ENCODE measurements around the gene GIPC1. TPM values are rescaled to one million over a fixed set of nuclear protein-coding genes. Genes with fewer than 3 reads are reported as not detected.

Gene GIPC1
- total and polyA plus RNA-seq, 7 donors: 37.9 to 63.5 (median 45.3) TPM

DNA sequence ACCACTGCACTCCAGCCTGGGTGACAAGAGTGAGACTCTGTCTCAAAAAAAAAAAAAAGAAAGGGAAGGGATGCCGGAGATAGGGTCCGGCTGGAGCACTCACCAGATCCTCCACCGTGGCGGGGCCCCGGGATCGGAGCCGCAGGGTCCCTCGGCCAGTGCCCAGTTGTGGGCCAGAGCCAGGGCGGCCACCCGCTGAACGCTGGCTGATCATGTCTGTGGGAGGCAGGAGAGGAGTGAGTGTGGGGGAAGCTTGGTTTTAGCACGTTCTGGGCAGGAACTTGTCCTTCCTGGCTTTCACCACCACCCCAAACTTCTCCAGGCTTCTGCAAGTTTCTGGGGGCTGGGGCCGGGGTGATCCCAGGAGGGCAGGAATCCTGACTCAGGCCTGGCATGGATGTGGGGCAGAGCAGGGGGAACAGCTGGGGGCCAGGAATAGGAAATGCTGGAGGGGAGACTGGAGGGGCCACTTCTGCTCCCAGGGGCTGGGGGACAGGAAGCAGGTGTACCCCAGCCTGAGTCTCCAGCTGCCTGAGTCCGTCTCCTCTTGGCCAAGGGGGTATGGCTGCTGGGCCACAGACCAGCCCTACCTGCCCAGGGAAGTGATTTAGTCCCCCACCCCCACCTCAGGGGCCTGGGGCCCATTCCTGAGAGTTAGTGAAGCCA is 16.5 kb downstream of the GIPC1 start:
- Histone ChIP-seq H3K27me3 (ENCODE audit: insufficient read depth in 3 of 3, low read length in 2 of 3) (peaks cover 0 to 19% (median 10%) of the 10 kb centered on the region in 3 donors), H3K9me3 (no peaks in the 10 kb centered on the region), H3K4me3 (no peak overlapping the region), H3K27ac (no peak overlapping the region), H3K36me3 (ENCODE audit: insufficient read depth in 1 of 2, low read depth in 1 of 2) (peaks cover 8 to 34% of the 10 kb centered on the region in 2 donors), H3K4me1 (no peaks in the 10 kb centered on the region)
- WGBS, 3 donors: 88 to 91% (median 90%) methylated on average over 12 to 14 of the region's 14 CpGs
- ATAC-seq: no peak
- intact Hi-C loops (cut with DNase I): no loop called here
- DNase-seq: no peak
- TF ChIP-seq CTCF (IDR thresholded peaks at IDR 0.05): no peak

GRCh38 chr19:14478113-14478545 is 17.8 kb downstream of the GIPC1 start:
- no peak for TF ChIP-seq CTCF (IDR thresholded peaks at IDR 0.05)
- 77 to 78% (median 78%) methylated on average over 22 to 24 of the region's 24 CpGs for WGBS, 3 donors
- ATAC-seq (no peak), DNase-seq (no peak)
- Histone ChIP-seq H3K9me3 (no peaks in the 10 kb centered on the region), H3K4me3 (no peak overlapping the region), H3K27me3 (ENCODE audit: insufficient read depth in 3 of 3, low read length in 2 of 3) (peaks cover 0 to 30% (median 10%) of the 10 kb centered on the region in 3 donors), H3K4me1 (no peaks in the 10 kb centered on the region), H3K27ac (no peak overlapping the region), H3K36me3 (ENCODE audit: insufficient read depth in 1 of 2, low read depth in 1 of 2) (peaks cover 8 to 34% of the 10 kb centered on the region in 2 donors)
- intact Hi-C loops (cut with DNase I): no loop called here

GRCh38 chr19:14477418-14478112 is 18.4 kb downstream of the GIPC1 start:
- peaks cover 8 to 34% of the 10 kb centered on the region in 2 donors for H3K36me3 ChIP-seq (ENCODE audit: insufficient read depth in 1 of 2, low read depth in 1 of 2)
- no peak overlapping the region for H3K4me3 ChIP-seq
- H3K27me3 ChIP-seq (ENCODE audit: insufficient read depth in 3 of 3, low read length in 2 of 3): peaks cover 0 to 35% (median 11%) of the 10 kb centered on the region in 3 donors
- intact Hi-C loops (cut with DNase I): no loop called here
- peaks cover 2% of the 10 kb centered on the region for H3K4me1 ChIP-seq
- H3K27ac ChIP-seq: no peak overlapping the region
- no peak for ATAC-seq
- H3K9me3 ChIP-seq: no peaks in the 10 kb centered on the region
- no peak for DNase-seq
- no peak for TF ChIP-seq CTCF (IDR thresholded peaks at IDR 0.05)
- 62 to 72% (median 72%) methylated on average over 10 of the region's 10 CpGs for WGBS, 3 donors

GRCh38 chr19:14476673-14477401 is 19.1 kb downstream of the GIPC1 start:
- peaks cover 8% of the 10 kb centered on the region for H3K4me1 ChIP-seq
- no peak for ATAC-seq

More at GRCh38 chr19:14476673-14477401, 19.1 kb downstream of the GIPC1 start:
- Histone ChIP-seq H3K9me3 (no peaks in the 10 kb centered on the region), H3K36me3 (ENCODE audit: insufficient read depth in 1 of 2, low read depth in 1 of 2) (peaks cover 8 to 30% of the 10 kb centered on the region in 2 donors), H3K27me3 (ENCODE audit: insufficient read depth in 3 of 3, low read length in 2 of 3) (peaks cover 0 to 38% (median 13%) of the 10 kb centered on the region in 3 donors), H3K4me3 (no peak overlapping the region), H3K27ac (no peak overlapping the region)
- 59 to 66% (median 66%) methylated on average over 26 of the region's 26 CpGs for WGBS, 3 donors
- no peak for TF ChIP-seq CTCF (IDR thresholded peaks at IDR 0.05)
- intact Hi-C loops (cut with DNase I): no loop called here
- DNase-seq: peak in 1 of 2 donors; percentile 49

Measured in psoas muscle (tissue), 8 donors.